ENCODE measurements around the gene THOC7.

GRCh38 chr3:63908776-63909175, 45.2 kb upstream of the THOC7 start:
- TF ChIP-seq CTCF (IDR thresholded peaks at IDR 0.05): no peak
- no peak for TF ChIP-seq POLR2A (IDR thresholded peaks at IDR 0.05)
- no peak for TF ChIP-seq EP300 (IDR thresholded peaks at IDR 0.05)

Measured in gastroesophageal sphincter (tissue), 3 donors.